BLaER1 (cell line): ENCODE data around the gene MCOLN1.

Experiments used
- H3K27ac ChIP-seq: shearing (Covaris generic); formaldehyde crosslinking; 2 replicates; pipeline ENCODE4 v1.8.1; 2022
- H3K27me3 ChIP-seq: shearing (Covaris generic); formaldehyde crosslinking; 2 replicates; pipeline ENCODE4 v1.8.1; 2022
- H3K36me3 ChIP-seq: shearing (Covaris generic); formaldehyde crosslinking; 2 replicates; pipeline ENCODE4 v1.8.1; 2022
- H3K4me1 ChIP-seq: shearing (Covaris generic); formaldehyde crosslinking; 2 replicates; pipeline ENCODE4 v1.8.1; 2022
- H3K4me2 ChIP-seq: shearing (Covaris generic); formaldehyde crosslinking; 2 replicates; pipeline ENCODE4 v1.8.1; 2022
- H3K4me3 ChIP-seq: shearing (Covaris generic); formaldehyde crosslinking; 2 replicates; pipeline ENCODE4 v1.8.1; 2022
- H3K9ac ChIP-seq: shearing (Covaris generic); formaldehyde crosslinking; 2 replicates; pipeline ENCODE4 v1.8.1; 2022
- H3K9me3 ChIP-seq: shearing (Covaris generic); formaldehyde crosslinking; 2 replicates; pipeline ENCODE4 v1.8.1; 2022
- H4K20me1 ChIP-seq: shearing (Covaris generic); formaldehyde crosslinking; 2 replicates; pipeline ENCODE4 v1.8.1; 2022
- Cebpa-rat ChIP-seq: shearing (Covaris generic); IDR thresholded peaks from 2 replicates; pipeline ENCODE4 v1.8.1; 2022

Gene MCOLN1

DNA sequence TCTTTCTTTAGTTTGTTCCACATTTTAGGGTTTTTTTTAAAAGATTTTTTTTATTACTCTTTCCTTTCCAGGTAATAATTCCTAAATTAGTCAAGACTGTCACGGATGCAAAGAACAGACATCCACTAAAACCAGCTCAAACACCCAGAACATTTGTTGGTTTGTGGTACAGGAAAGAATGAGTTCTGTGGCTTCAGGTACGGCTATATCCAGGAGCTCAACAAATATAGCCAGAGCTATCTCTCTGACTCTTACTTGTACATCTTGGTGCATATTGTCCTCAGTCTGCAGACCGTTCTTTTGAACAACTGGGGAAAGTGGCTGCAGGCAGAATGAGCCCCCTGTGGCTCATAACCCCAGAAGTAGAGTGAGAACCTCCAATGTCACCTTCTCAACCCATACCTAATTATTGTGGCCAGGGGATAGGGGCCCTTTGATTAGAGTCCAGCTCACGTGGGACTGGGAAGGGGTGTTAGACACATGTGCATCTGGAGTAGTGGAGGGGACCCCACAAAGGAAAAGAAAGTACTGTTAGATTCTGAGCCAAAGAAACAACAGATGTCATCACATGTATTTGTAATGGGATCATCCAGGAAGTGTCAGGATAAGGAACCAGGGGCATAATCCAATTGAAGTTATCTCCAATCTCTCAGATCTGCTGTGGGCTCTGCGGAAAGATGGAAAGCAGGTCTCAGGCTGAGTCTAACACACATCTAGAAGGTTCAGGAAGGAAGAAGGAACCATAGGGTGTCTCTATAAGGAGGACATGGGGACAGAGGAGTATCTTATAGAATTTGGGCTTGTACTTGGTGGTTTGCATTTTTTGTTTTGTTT lies 8.4 kb upstream of the MCOLN1 start:
- Histone ChIP-seq H3K9me3 (no peaks in the 10 kb centered on the region), H3K27ac (no peak overlapping the region), H3K36me3 (peaks cover under 1% of the 10 kb centered on the region; the same call in 1 of the 2 replicates), H3K4me1 (peaks cover 21% of the 10 kb centered on the region), H3K4me3 (no peak overlapping the region), H3K9ac (no peak overlapping the region), H3K4me2 (no peak overlapping the region), H4K20me1 (no peaks in the 10 kb centered on the region), H3K27me3 (no peaks in the 10 kb centered on the region)
- TF ChIP-seq Cebpa-rat, result no peak

DNA sequence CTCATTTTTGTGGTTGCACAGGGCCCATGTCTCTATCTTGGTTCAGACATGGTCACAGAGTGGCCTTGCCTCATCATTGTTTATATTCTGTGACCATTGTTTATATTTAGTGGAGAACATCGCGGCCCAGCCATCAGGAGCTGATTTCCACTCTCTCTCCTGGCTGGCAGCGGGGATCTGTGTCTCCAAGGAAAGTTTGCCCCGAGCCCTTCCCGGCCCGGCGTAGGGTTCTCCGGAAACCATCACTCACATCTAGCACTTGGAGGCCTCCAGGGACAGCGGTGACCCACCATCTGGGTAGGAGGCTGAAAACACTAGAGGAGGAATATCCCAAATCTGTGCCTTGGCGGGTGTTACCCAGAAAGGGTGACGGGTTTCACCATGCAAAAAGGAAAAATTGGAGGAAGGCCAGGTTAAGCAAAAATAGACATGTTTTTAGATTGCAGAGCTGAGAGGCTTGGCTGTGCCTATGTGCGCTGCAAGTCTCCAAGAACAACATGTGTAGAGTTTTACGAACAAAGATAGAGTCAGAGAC lies 7.2 kb upstream of the MCOLN1 start:
- Histone ChIP-seq H3K4me3 (peak overlapping the region; percentile 74), H3K27ac (peak overlapping the region; percentile 91)
- no peak for TF ChIP-seq Cebpa-rat

DNA sequence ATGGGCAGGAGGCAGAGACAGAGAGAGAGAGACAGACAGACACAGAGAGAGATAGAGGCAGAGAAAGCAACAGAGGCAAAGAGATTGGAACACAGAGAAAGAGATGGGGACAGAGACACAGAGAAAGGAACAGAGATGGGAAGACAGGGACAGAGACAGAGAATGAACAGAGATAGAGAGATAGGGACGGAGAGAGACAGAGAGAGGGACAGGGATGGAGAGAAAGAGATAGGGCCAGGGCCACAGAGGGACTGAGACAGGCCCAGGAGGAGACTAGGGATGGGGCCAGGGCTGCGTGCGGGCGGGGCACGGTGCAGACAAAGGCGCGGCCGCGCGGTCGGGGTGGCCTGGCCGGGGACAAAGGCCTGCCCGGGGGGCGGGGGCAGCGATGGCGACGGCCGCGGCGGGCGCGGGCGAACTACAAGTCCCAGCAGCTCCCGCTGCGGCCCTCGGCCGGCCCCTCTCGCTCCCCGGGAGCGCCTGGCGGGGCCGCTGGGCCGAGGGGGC lies 6.7 kb upstream of the MCOLN1 start, which contains the start of gene ZNF358:
TSS of gene ZNF358 (plus strand) at position 459 of the 507 bp plus-strand sequence. CDS start 3,140 bp downstream, outside the sequence.
- Histone ChIP-seq H3K27ac (peak within 1 kb of the TSS; percentile 91), H3K9me3 (no peaks in the 10 kb centered on the region), H3K27me3 (no peaks in the 10 kb centered on the region), H3K36me3 (peaks cover 17% of the 10 kb centered on the region), H4K20me1 (no peaks in the 10 kb centered on the region), H3K9ac (peak within 1 kb of the TSS; percentile 88), H3K4me1 (peaks cover 21% of the 10 kb centered on the region), H3K4me3 (peak within 1 kb of the TSS; percentile 74), H3K4me2 (peak within 1 kb of the TSS; percentile 96)
- TF ChIP-seq Cebpa-rat, result no peak

More for the DNA sequence above, 7.2 kb upstream of the MCOLN1 start:
- Histone ChIP-seq H3K4me2 (peak overlapping the region; percentile 94), H3K9me3 (no peaks in the 10 kb centered on the region), H3K9ac (peak overlapping the region; percentile 88), H3K36me3 (peaks cover 12% of the 10 kb centered on the region), H3K4me1 (peaks cover 21% of the 10 kb centered on the region), H3K27me3 (no peaks in the 10 kb centered on the region), H4K20me1 (no peaks in the 10 kb centered on the region)

DNA sequence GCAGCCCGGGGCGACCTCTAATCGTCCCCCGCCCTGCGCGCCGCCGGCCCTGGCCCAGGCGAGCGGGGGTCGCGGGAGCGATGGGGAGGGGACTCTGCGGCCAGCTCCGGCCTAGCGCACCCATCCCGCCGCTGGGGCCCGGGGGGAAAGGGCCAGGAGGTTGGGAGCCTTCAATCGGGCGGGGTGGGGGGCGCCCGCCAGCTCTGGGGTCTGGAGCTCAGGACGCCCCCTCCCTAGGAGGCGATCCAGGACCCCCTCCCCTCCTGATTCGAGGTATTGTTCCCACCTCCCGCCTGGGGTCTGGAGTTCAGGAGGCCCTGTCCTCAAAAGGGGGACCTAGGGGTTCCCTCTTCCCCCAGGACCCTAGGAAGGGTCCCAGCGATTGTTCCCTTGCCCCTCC lies 6.1 kb upstream of the MCOLN1 start:
- peak overlapping the region; percentile 87 for H3K27ac ChIP-seq
- H3K27me3 ChIP-seq, result no peaks in the 10 kb centered on the region
- H3K9ac ChIP-seq, result peak overlapping the region; percentile 88
- H4K20me1 ChIP-seq, result no peaks in the 10 kb centered on the region
- H3K4me3 ChIP-seq, result peak overlapping the region; percentile 74
- peaks cover 21% of the 10 kb centered on the region for H3K36me3 ChIP-seq
- no peak for TF ChIP-seq Cebpa-rat
- H3K4me2 ChIP-seq, result peak overlapping the region; percentile 96
- H3K4me1 ChIP-seq, result peaks cover 21% of the 10 kb centered on the region
- no peaks in the 10 kb centered on the region for H3K9me3 ChIP-seq

DNA sequence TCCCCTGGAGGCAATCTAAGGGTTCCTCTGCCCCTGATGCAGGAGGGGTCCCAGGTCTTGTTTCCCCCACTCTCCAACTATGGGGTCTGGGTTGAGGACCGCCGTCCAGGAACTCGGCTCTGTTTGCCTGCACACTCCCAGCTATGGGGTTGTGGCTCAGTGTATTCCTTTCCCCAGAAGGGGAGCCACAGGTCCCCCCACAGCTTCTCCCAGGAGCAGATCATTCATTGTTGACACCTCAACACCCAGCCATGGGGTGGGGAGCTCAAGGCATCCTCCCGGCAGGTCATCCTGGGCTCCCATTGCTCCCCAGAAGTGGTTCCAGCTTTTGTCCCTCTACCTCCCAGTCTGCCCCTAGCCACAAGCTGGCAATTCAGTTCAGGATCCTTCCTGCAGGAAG lies 5.5 kb upstream of the MCOLN1 start:
- peaks cover 21% of the 10 kb centered on the region for H3K36me3 ChIP-seq
- no peaks in the 10 kb centered on the region for H3K27me3 ChIP-seq
- H3K4me1 ChIP-seq, result peaks cover 26% of the 10 kb centered on the region
- peak overlapping the region; percentile 87 for H3K27ac ChIP-seq
- H3K4me2 ChIP-seq, result peak overlapping the region; percentile 96
- H3K4me3 ChIP-seq, result peak overlapping the region; percentile 74
- no peaks in the 10 kb centered on the region for H4K20me1 ChIP-seq
- H3K9me3 ChIP-seq, result no peaks in the 10 kb centered on the region
- no peak for TF ChIP-seq Cebpa-rat
- peak overlapping the region; percentile 88 for H3K9ac ChIP-seq

DNA sequence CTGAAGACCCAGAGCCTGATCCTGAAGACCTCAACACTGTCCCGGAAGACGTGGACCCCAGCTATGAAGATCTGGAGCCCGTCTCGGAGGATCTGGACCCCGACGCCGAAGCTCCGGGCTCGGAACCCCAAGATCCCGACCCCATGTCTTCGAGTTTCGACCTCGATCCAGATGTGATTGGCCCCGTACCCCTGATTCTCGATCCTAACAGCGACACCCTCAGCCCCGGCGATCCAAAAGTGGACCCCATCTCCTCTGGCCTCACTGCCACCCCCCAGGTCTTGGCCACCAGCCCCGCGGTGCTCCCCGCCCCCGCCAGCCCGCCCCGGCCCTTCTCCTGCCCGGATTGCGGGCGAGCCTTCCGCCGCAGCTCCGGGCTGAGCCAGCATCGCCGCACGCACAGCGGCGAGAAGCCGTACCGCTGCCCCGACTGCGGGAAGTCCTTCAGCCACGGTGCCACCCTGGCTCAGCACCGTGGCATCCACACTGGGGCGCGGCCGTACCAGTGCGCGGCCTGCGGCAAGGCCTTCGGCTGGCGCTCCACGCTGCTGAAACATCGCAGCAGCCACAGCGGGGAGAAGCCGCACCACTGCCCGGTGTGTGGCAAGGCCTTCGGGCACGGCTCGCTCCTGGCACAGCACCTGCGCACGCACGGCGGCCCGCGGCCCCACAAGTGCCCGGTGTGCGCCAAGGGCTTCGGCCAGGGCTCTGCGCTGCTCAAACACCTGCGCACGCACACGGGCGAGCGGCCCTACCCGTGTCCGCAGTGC lies 2.9 kb upstream of the MCOLN1 start:
- Histone ChIP-seq H3K4me3 (no peak overlapping the region), H3K36me3 (peaks cover 21% of the 10 kb centered on the region), H3K4me2 (no peak overlapping the region), H3K4me1 (peaks cover 41% of the 10 kb centered on the region), H3K9ac (no peak overlapping the region), H4K20me1 (no peaks in the 10 kb centered on the region), H3K27ac (no peak overlapping the region), H3K9me3 (no peaks in the 10 kb centered on the region), H3K27me3 (no peaks in the 10 kb centered on the region)
- no peak for TF ChIP-seq Cebpa-rat

DNA sequence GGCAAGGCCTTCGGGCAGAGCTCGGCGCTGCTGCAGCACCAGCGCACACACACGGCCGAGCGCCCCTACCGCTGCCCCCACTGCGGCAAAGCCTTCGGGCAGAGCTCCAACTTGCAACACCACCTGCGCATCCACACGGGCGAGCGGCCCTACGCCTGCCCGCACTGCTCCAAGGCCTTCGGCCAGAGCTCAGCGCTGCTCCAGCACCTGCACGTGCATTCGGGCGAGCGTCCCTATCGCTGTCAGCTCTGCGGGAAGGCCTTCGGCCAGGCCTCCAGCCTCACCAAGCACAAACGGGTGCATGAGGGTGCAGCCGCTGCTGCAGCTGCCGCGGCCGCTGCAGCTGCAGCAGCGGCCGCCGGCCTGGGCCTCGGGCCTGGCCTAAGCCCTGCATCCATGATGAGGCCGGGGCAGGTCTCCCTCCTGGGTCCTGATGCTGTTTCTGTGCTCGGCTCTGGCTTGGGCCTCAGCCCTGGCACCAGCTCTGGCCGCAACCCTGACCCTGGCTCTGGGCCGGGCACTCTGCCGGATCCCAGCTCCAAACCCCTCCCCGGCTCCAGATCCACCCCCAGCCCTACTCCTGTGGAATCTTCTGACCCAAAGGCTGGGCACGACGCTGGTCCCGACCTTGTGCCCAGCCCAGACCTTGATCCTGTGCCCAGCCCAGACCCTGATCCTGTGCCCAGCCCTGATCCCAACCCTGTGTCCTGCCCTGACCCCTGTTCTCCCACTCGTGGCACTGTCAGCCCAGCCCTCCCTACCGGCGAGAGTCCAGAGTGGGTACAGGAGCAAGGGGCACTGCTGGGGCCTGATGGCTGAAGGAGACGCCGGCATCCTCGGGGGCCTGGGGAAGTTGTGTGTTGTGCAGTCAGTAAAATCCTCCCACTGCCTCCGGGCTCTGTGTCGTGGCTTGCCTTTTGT lies 2.0 kb upstream of the MCOLN1 start:
- no peak overlapping the region for H3K4me3 ChIP-seq
- peaks cover 37% of the 10 kb centered on the region for H3K4me1 ChIP-seq
- no peaks in the 10 kb centered on the region for H3K9me3 ChIP-seq
- no peak overlapping the region for H3K9ac ChIP-seq
- no peak overlapping the region for H3K27ac ChIP-seq
- no peak for TF ChIP-seq Cebpa-rat
- peaks cover 21% of the 10 kb centered on the region for H3K36me3 ChIP-seq
- no peaks in the 10 kb centered on the region for H3K27me3 ChIP-seq
- H3K4me2 ChIP-seq, result no peak overlapping the region
- H4K20me1 ChIP-seq, result no peaks in the 10 kb centered on the region

DNA sequence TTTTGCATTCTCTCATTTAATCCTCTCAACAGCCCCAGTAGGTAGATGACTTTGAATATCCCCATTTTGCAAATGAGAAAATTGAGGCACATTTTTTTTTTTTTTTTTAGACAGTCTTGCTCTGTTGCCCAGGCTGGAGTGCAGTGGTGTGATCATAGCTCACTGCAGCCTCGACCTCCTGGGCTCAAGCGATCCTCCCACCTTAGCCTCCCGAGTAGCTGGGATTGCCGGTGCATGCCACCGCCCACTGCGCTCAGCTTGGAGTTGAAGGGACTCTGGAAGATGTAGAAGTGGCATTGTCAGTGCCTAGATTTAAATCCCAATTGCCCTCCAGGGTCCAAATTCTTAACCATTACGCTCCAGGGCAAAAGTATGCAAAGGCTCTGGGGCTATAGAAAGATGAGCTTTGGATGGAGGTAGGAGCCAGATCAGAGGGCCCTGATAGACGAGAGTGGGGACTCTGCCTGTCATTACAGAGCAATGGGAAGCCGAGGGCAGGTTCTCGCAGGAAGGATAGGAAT lies 813 bp upstream of the MCOLN1 start:
- no peak for TF ChIP-seq Cebpa-rat
- peak overlapping the region; percentile 86 for H3K4me3 ChIP-seq
- no peaks in the 10 kb centered on the region for H3K27me3 ChIP-seq
- H3K9me3 ChIP-seq, result no peaks in the 10 kb centered on the region
- H3K27ac ChIP-seq, result peak overlapping the region; percentile 63
- peaks cover 25% of the 10 kb centered on the region for H3K36me3 ChIP-seq
- H3K9ac ChIP-seq, result peak overlapping the region; percentile 73
- peaks cover 32% of the 10 kb centered on the region for H3K4me1 ChIP-seq
- H3K4me2 ChIP-seq, result peak overlapping the region; percentile 100
- no peaks in the 10 kb centered on the region for H4K20me1 ChIP-seq
